Osteoblast (primary cell): ENCODE data around the gene INPP1. TPM values are rescaled to one million over a fixed set of nuclear protein-coding genes. Genes with fewer than 3 reads are reported as not detected.

Source experiments
- DNase-seq: peaks from one replicate; pipeline ENCODE4 v3.0.0; 2011; ENCODE audit warnings: low spot score, mixed read lengths; ENCODE audit not compliant: insufficient read length; ENCODE audit errors: missing footprints
- H2AFZ ChIP-seq: 2 replicates; pipeline ENCODE4 v1.6.0; 2011; ENCODE audit warnings: mild to moderate bottlenecking, low read length
- H3K27ac ChIP-seq: 2 replicates; pipeline ENCODE4 v1.5.1; 2011; ENCODE audit warnings: mild to moderate bottlenecking, low read depth, low read length, moderate library complexity
- H3K27me3 ChIP-seq: 2 replicates; pipeline ENCODE4 v1.6.0; 2012; ENCODE audit warnings: mild to moderate bottlenecking, control low read depth, inconsistent platforms, low read length, moderate library complexity; ENCODE audit not compliant: insufficient read depth
- H3K36me3 ChIP-seq: 2 replicates; pipeline ENCODE4 v1.5.1; 2011; ENCODE audit warnings: mild to moderate bottlenecking, low read length, control low read depth, moderate library complexity; ENCODE audit not compliant: insufficient read depth
- H3K4me1 ChIP-seq: 2 replicates; pipeline ENCODE4 v1.5.1; 2011; ENCODE audit warnings: mild to moderate bottlenecking, low read length, control low read depth, moderate library complexity; ENCODE audit not compliant: insufficient read depth
- H3K4me2 ChIP-seq: 2 replicates; pipeline ENCODE4 v1.6.0; 2011; ENCODE audit warnings: mild to moderate bottlenecking, low read length; ENCODE audit not compliant: insufficient read depth
- H3K4me3 ChIP-seq: fragments of 200-600 bp; sonication (generic); 3 replicates; pipeline ENCODE4 v1.5.1; 2012; ENCODE audit warnings: mild to moderate bottlenecking, low read length, inconsistent platforms; ENCODE audit not compliant: insufficient read depth
- H3K79me2 ChIP-seq: 2 replicates; pipeline ENCODE4 v1.6.0; 2012; ENCODE audit warnings: mild to moderate bottlenecking, low read length, control low read depth, inconsistent platforms; ENCODE audit not compliant: insufficient read depth
- H3K9me3 ChIP-seq: 2 replicates; pipeline ENCODE4 v1.5.1; 2011; ENCODE audit warnings: low read depth, low read length, control low read depth
- H4K20me1 ChIP-seq: 2 replicates; pipeline ENCODE4 v1.6.0; 2012; ENCODE audit warnings: mild to moderate bottlenecking, low read length, control low read depth; ENCODE audit not compliant: insufficient read depth
- total RNA-seq: library from RNA; depleted of rRNA; stranded (reverse); fragments of >200 nt; gene quantifications from 2 replicates; pipeline ENCODE4 v1.2.3, GENCODE V29; 2012
- TF ChIP-seq, protein P1 (sequence below): IDR thresholded peaks from 2 replicates; pipeline ENCODE4 v1.5.1; 2011; ENCODE audit warnings: mild to moderate bottlenecking, low read depth, low read length, moderate library complexity; ENCODE audit errors: extremely low read depth

Gene INPP1
- total RNA-seq, 1 donor: 11.6 TPM

DNA sequence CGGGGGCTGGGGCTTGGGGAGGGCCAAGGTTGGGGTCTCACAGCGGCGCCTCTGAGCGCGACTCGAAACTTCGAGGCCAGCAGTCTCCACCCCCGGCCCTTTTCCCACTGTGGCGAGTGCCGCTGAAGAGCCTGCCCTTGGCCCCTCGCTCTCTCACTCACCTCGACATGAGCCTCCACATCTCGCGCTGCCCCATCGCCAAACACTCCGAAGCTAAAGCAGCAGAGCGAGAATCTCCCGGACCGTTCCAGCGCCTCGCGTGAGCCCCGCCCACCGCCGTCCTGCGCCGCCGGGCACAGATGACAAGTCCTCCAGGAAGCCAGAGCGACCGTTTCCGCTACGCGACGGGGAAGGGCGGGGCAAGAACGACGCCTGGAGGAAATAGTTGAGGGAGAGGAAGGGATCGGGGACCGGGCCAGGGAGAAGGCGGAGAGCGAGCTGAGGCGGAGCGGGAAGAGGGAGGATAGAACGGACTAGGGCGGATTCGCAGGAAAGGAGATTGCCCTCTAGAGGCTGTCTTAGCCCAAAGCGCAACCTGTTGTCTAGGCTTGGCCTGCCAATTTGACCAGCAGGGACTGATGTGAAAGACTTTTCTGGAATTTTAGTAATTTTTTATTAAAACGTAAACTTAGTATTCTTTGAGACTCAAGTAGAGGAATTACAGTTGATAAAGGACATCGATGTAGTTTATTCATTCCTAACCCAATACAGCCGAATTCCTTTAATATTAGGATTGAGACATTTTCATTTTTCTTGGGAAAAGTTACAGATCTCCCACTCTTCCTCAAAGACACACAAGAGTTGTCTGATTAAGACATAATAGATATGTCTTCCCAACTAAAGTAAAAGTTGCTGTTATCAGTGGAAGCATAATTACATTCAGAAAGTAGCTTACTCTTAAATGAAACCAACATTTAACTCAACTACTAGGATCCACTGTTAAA lies 23.6 kb upstream of the INPP1 start, which contains the start of gene HIBCH:
Gene HIBCH, minus strand, starts transcription at position 272 of the 944 bp plus-strand sequence. Its CDS starts 76 bp downstream, at position 196.
- peak; percentile 95 for DNase-seq
- peak within 1 kb of the TSS; percentile 99 for H3K4me2 ChIP-seq
- H3K9me3 ChIP-seq: no peaks in the 10 kb centered on the region
- H3K4me1 ChIP-seq: peaks cover 22% of the 10 kb centered on the region
- H4K20me1 ChIP-seq: no peaks in the 10 kb centered on the region
- H3K27ac ChIP-seq: peak within 1 kb of the TSS; percentile 59
- peaks cover 2% of the 10 kb centered on the region for H3K27me3 ChIP-seq
- TF ChIP-seq, protein P1, sequence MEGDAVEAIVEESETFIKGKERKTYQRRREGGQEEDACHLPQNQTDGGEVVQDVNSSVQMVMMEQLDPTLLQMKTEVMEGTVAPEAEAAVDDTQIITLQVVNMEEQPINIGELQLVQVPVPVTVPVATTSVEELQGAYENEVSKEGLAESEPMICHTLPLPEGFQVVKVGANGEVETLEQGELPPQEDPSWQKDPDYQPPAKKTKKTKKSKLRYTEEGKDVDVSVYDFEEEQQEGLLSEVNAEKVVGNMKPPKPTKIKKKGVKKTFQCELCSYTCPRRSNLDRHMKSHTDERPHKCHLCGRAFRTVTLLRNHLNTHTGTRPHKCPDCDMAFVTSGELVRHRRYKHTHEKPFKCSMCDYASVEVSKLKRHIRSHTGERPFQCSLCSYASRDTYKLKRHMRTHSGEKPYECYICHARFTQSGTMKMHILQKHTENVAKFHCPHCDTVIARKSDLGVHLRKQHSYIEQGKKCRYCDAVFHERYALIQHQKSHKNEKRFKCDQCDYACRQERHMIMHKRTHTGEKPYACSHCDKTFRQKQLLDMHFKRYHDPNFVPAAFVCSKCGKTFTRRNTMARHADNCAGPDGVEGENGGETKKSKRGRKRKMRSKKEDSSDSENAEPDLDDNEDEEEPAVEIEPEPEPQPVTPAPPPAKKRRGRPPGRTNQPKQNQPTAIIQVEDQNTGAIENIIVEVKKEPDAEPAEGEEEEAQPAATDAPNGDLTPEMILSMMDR: peak; percentile 93
- peaks cover 26% of the 10 kb centered on the region for H3K79me2 ChIP-seq
- peak within 1 kb of the TSS; percentile 89 for H3K4me3 ChIP-seq
- H2AFZ ChIP-seq: peak within 1 kb of the TSS; percentile 91
- H3K36me3 ChIP-seq: no peaks in the 10 kb centered on the region

DNA sequence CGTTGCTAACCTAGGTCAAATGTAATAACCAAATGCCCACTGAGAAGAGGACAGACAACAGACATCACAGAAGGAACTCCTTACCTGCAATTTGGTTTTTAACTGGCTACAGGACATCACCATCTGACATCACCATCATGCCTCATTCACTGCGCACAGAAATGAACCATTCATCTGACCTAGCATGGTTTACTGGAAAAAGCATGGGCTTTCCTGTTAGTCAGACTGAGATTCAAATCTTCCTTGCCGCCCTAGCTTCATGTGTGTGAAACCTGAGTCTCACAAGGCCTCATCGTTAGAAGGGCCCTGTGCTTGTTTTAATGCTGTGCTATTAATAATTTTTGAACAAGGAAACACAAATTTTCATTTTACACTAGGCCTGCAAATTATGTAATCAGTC lies 22.7 kb upstream of the INPP1 start:
- DNase-seq: no peak
- H3K4me2 ChIP-seq: no peak overlapping the region
- no peaks in the 10 kb centered on the region for H3K36me3 ChIP-seq
- H3K27ac ChIP-seq: no peak overlapping the region
- H3K4me1 ChIP-seq: peaks cover 14% of the 10 kb centered on the region
- no peak overlapping the region for H3K4me3 ChIP-seq
- no peaks in the 10 kb centered on the region for H4K20me1 ChIP-seq
- H3K9me3 ChIP-seq: no peaks in the 10 kb centered on the region
- H3K79me2 ChIP-seq: peaks cover 22% of the 10 kb centered on the region
- H3K27me3 ChIP-seq: peaks cover 2% of the 10 kb centered on the region
- H2AFZ ChIP-seq: peak overlapping the region; percentile 91
- TF ChIP-seq, protein P1: no peak

DNA sequence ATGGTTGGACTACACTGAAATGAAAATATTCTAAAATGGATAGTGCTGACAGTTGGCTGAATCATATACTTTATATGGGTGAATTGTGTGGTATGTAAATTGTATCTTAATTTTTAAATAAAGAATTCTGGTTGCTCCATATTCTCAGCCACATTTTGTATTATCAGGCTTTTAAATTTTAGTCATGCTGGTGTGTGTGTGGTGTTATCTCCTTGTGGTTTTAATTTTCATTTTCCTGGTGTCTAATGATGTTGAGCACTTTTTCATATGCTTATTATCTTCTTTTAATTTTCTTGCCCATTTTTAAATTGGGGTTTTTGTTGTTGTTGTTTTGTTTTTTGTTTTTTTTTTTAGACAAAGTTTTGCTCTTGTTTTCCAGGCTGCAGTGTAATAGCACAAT lies 20.0 kb upstream of the INPP1 start:
- Histone ChIP-seq H4K20me1 (no peaks in the 10 kb centered on the region), H3K4me2 (no peak overlapping the region), H3K27ac (no peak overlapping the region), H3K79me2 (peaks cover 9% of the 10 kb centered on the region), H3K9me3 (no peaks in the 10 kb centered on the region), H3K4me3 (no peak overlapping the region), H3K4me1 (peaks cover 5% of the 10 kb centered on the region), H3K36me3 (no peaks in the 10 kb centered on the region), H3K27me3 (peaks cover 6% of the 10 kb centered on the region), H2AFZ (no peak overlapping the region)
- TF ChIP-seq, protein P1: no peak
- no peak for DNase-seq

DNA sequence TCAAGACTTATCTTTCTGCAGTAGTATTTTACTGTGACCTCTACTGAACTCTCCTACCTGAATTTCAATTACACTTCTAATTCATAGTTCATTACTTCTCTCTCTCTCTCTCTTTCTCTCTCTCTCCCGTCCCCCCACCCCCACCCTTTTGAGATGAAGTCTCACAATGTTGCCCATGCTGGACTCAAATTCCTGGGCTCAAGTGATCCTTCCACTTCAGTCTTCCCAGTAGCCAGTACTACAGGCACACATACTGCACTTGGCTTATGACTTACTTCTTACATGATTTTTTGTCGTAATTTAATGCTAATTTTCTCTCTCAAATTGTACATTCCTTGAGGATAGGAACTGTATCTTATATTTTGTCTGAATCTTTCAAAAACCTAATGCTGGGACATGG lies 17.8 kb upstream of the INPP1 start:
- TF ChIP-seq, protein P1: no peak
- no peaks in the 10 kb centered on the region for H4K20me1 ChIP-seq
- no peak overlapping the region for H2AFZ ChIP-seq
- H3K4me1 ChIP-seq: no peaks in the 10 kb centered on the region
- H3K27ac ChIP-seq: no peak overlapping the region
- H3K4me3 ChIP-seq: no peak overlapping the region
- H3K9me3 ChIP-seq: no peaks in the 10 kb centered on the region
- H3K4me2 ChIP-seq: no peak overlapping the region
- peaks cover 6% of the 10 kb centered on the region for H3K27me3 ChIP-seq
- H3K79me2 ChIP-seq: no peaks in the 10 kb centered on the region
- no peaks in the 10 kb centered on the region for H3K36me3 ChIP-seq
- no peak for DNase-seq
